K562 (cell line): ENCODE results near the gene STIM1. TPM values are rescaled to one million over a fixed set of nuclear protein-coding genes. Genes with fewer than 3 reads are reported as not detected.

Experiments
- ATAC-seq: fragments of 200-7000 bp; cut with Tn5 transposase; 3 replicates; pipeline ENCODE4 v1.9.1; 2020; ENCODE audit warnings: moderate library complexity
- BruUV-seq: library from RNA; stranded (reverse); fragments of 400-500 nt; replicated peaks from 2 replicates; lab custom pipeline; 2021; lab: Mats Ljungman, UMichigan
- CTCF ChIA-PET: fragments of 300-600 bp; formaldehyde crosslinking; extraction: SDS; loops from one replicate; lab custom pipeline; 2021; ENCODE audit warnings: low intra/inter-chr PET ratio; lab: Yijun Ruan, JAX
- POLR2A ChIA-PET: fragments of 300-600, 350-650 bp; sonication (Branson Sonifier 250); formaldehyde crosslinking; extraction: SDS; loops from one replicate; lab custom pipeline; 2021; ENCODE audit warnings: antibody characterized with exemption, inconsistent platforms; lab: Yijun Ruan, JAX
- DNase-seq, 4 experiments: peaks; one replicate each; pipeline versions ENCODE4 v3.0.0 to v3.0.0-alpha.2; 2011 to 2018; ENCODE audit warnings: low spot score in 3 of 4, mixed read lengths in 3 of 4; ENCODE audit errors: extremely low read depth in 1 of 4
- FAIRE-seq: peaks from 2 replicates; lab custom pipeline; 2011; peaks lifted over from hg19 to GRCh38; lab: Jason Lieb, UNC
- H2AFZ ChIP-seq: 2 replicates; pipeline ENCODE4 v1.6.0; 2011; ENCODE audit warnings: low read depth, low read length, control low read depth, inconsistent platforms
- H3K27ac ChIP-seq: fragments of 200-600 bp; 3 replicates; pipeline ENCODE4 v1.8.0; 2011; ENCODE audit warnings: low read depth, mild to moderate bottlenecking, control low read depth, inconsistent platforms, low read length, moderate library complexity, mixed read lengths; ENCODE audit errors: extremely low read depth
- H3K27me3 ChIP-seq, 2 experiments: fragments of 300-600 bp in 1 of 2; 2 replicates in 1 of 2; 3 replicates in 1 of 2; pipeline versions ENCODE4 v1.6.0 to v1.8.0; 2011; ENCODE audit warnings: inconsistent platforms in 2 of 2, low read length in 2 of 2, mild to moderate bottlenecking in 1 of 2, mixed read lengths in 1 of 2, moderate library complexity in 1 of 2; ENCODE audit not compliant: control insufficient read depth in 2 of 2, insufficient read depth in 2 of 2
- H3K36me3 ChIP-seq: fragments of 300-600 bp; 3 replicates; pipeline ENCODE4 v1.8.0; 2011; ENCODE audit warnings: mild to moderate bottlenecking, low read length, inconsistent platforms; ENCODE audit not compliant: control insufficient read depth, insufficient read depth
- H3K4me1 ChIP-seq, 2 experiments: fragments of 200-600 bp in 1 of 2; replicated peaks in 1 of 2; 2 replicates in 1 of 2; 3 replicates in 1 of 2; pipeline versions ENCODE4 v1.5.1 to v1.8.0; 2011; ENCODE audit warnings: inconsistent platforms in 2 of 2, low read length in 2 of 2, mild to moderate bottlenecking in 1 of 2, mixed read lengths in 1 of 2, moderate library complexity in 1 of 2; ENCODE audit not compliant: control insufficient read depth in 2 of 2, insufficient read depth in 2 of 2
- H3K4me2 ChIP-seq: 2 replicates; pipeline ENCODE4 v1.6.1; 2011; ENCODE audit warnings: low read length, control low read depth, inconsistent platforms, mixed read lengths; ENCODE audit not compliant: insufficient read depth
- H3K4me3 ChIP-seq: fragments of 200-600 bp; sonication (generic), shearing (Covaris generic); 2 replicates; pipeline ENCODE4 v1.5.1; 2016; ENCODE audit warnings: control low read depth, inconsistent platforms
- H3K79me2 ChIP-seq: fragments of 200-600 bp; 3 replicates; pipeline ENCODE4 v1.8.0; 2011; ENCODE audit warnings: low read length, inconsistent platforms; ENCODE audit not compliant: control insufficient read depth, insufficient read depth
- H3K9ac ChIP-seq, 2 experiments: 2 replicates each; pipeline versions ENCODE4 v1.6.0 to v1.6.1; 2011; ENCODE audit warnings: low read depth in 2 of 2, low read length in 2 of 2, control low read depth in 1 of 2, inconsistent platforms in 1 of 2, mild to moderate bottlenecking in 1 of 2, mixed read lengths in 1 of 2; ENCODE audit not compliant: insufficient read depth in 1 of 2
- H3K9me1 ChIP-seq: one replicate; pipeline ENCODE4 v1.6.0; 2011; ENCODE audit warnings: inconsistent platforms, mild to moderate bottlenecking, low read length, moderate library complexity; ENCODE audit not compliant: control insufficient read depth, insufficient read depth
- H3K9me3 ChIP-seq: replicated peaks from 2 replicates; pipeline ENCODE4 v1.5.1; 2011; ENCODE audit warnings: low read depth, low read length, inconsistent platforms; ENCODE audit not compliant: control insufficient read depth, insufficient read depth
- H4K20me1 ChIP-seq: replicated peaks from 2 replicates; pipeline ENCODE4 v1.6.1; 2011; ENCODE audit warnings: low read length, inconsistent platforms, mixed read lengths; ENCODE audit not compliant: control insufficient read depth, insufficient read depth
- CBFB ChIP-seq: sonication (generic); formaldehyde crosslinking; IDR thresholded peaks from 2 replicates; pipeline ENCODE4 v1.4.0; 2020; ENCODE audit warnings: mild to moderate bottlenecking, missing genetic modification reagents
- CREM ChIP-seq: IDR thresholded peaks from 2 replicates; pipeline ENCODE4 v1.6.1; 2014; ENCODE audit warnings: antibody characterized with exemption, low read depth
- JUN ChIP-seq, 2 experiments: sonication (generic) in 1 of 2; formaldehyde crosslinking in 1 of 2; IDR thresholded peaks; 2 replicates each; pipeline versions ENCODE4 v1.6.1 to v1.8.0; 2012 to 2022; ENCODE audit warnings: borderline replicate concordance in 2 of 2, mild to moderate bottlenecking in 2 of 2, improper control_type of control experiment in 1 of 2, low read depth in 1 of 2, low read length in 1 of 2, missing genetic modification reagents in 1 of 2
- KDM4B ChIP-seq, 2 experiments: fragments of 450-650 bp in 1 of 2; sonication (generic) in 1 of 2; IDR thresholded peaks; 2 replicates each; pipeline ENCODE4 v1.6.1; 2016 to 2017; ENCODE audit warnings: borderline replicate concordance in 2 of 2, antibody characterized with exemption in 1 of 2, low read depth in 1 of 2, mild to moderate bottlenecking in 1 of 2
- MAZ ChIP-seq, 2 experiments: fragments of 450-650 bp in 1 of 2; sonication (generic) in 1 of 2; formaldehyde crosslinking; IDR thresholded peaks in 1 of 2; conservative IDR thresholded peaks in 1 of 2; 2 replicates each; pipeline versions ENCODE4 v1.4.0 to v1.5.0; 2020; ENCODE audit warnings: mild to moderate bottlenecking in 1 of 2, missing genetic modification reagents in 1 of 2
- MEIS2 ChIP-seq: fragments of 450-650 bp; IDR thresholded peaks from 2 replicates; pipeline ENCODE4 v1.6.1; 2014; ENCODE audit warnings: mild to moderate bottlenecking; ENCODE audit not compliant: partially characterized antibody
- POLR2AphosphoS5 ChIP-seq: IDR thresholded peaks from 2 replicates; pipeline ENCODE4 v1.6.1; 2011; ENCODE audit warnings: mild to moderate bottlenecking, low read depth, low read length, moderate library complexity; ENCODE audit not compliant: control insufficient read depth, insufficient read depth
- POLR2G ChIP-seq: fragments of 200-400 bp; formaldehyde crosslinking; IDR thresholded peaks from 2 replicates; pipeline ENCODE4 v1.6.1; 2017; ENCODE audit warnings: low read depth, mild to moderate bottlenecking, antibody characterized with exemption, low read length, moderate library complexity
- POLR2H ChIP-seq: IDR thresholded peaks from 2 replicates; pipeline ENCODE4 v1.6.1; 2016; ENCODE audit warnings: missing genetic modification characterization, low read depth, mild to moderate bottlenecking, control low read depth, missing compliant biosample characterization, moderate library complexity
- RFX1 ChIP-seq: fragments of 450-650 bp; IDR thresholded peaks from 2 replicates; pipeline ENCODE4 v1.6.1; 2016; ENCODE audit warnings: mild to moderate bottlenecking, moderate library complexity
- SPI1 ChIP-seq: IDR thresholded peaks from 2 replicates; pipeline ENCODE4 v1.6.1; 2011; ENCODE audit warnings: low read depth, low read length, control low read depth, borderline replicate concordance
- SREBF1 ChIP-seq: fragments of 150-350 bp; IDR thresholded peaks from 2 replicates; pipeline ENCODE4 v1.6.1; 2014; ENCODE audit warnings: antibody characterized with exemption, low read depth, low read length, borderline replicate concordance
- TAF1 ChIP-seq: IDR thresholded peaks from 2 replicates; pipeline ENCODE4 v1.6.1; 2011; ENCODE audit warnings: mild to moderate bottlenecking, low read length, moderate library complexity; ENCODE audit not compliant: insufficient read depth, control insufficient read depth, severe bottlenecking; ENCODE audit errors: extremely low read depth
- TBL1XR1 ChIP-seq, 2 experiments: IDR thresholded peaks; 2 replicates each; pipeline ENCODE4 v1.6.1; 2012; ENCODE audit warnings: improper control_type of control experiment in 2 of 2, low read length in 2 of 2, mild to moderate bottlenecking in 1 of 2
- TCFL5 ChIP-seq: fragments of 250-450 bp; sonication (Bioruptor Pico); conservative IDR thresholded peaks from 2 replicates; pipeline ENCODE4 v1.6.1; 2021; ENCODE audit warnings: mild to moderate bottlenecking, moderate library complexity, matching md5 sums
- ZBTB7A ChIP-seq: IDR thresholded peaks from 2 replicates; pipeline ENCODE4 v1.6.1; 2011; ENCODE audit warnings: low read depth, mild to moderate bottlenecking, low read length, moderate library complexity, borderline replicate concordance; ENCODE audit not compliant: control insufficient read depth
- ZNF311 ChIP-seq: fragments of 250-450 bp; sonication (Bioruptor Pico); IDR thresholded peaks from 2 replicates; pipeline ENCODE4 v1.4.0; 2020; ENCODE audit warnings: mild to moderate bottlenecking, moderate library complexity
- ZNF780A ChIP-seq: fragments of 250-450 bp; sonication (Bioruptor Pico); IDR thresholded peaks from 2 replicates; pipeline ENCODE4 v1.5.0; 2021; ENCODE audit warnings: mild to moderate bottlenecking
- WGBS: fragments of 100-300 bp; shearing (Covaris generic); methylation state at CpG from one replicate; pipeline ENCODE4 v1.1.6; 2016; ENCODE audit warnings: low coverage, mixed read lengths; ENCODE audit not compliant: insufficient coverage; ENCODE audit errors: missing lambda C conversion rate; 5-methylcytosine and 5-hydroxymethylcytosine counted together
- in situ Hi-C: fragments of 300-500 bp; cut with MboI; formaldehyde crosslinking; loops from 4 replicates; pipeline ENCODE4 v1.15.0; 2018; ENCODE audit warnings: inconsistent platforms, mixed read lengths
- intact Hi-C: fragments of 100-400 bp; cut with micrococcal nuclease; formaldehyde crosslinking; loops from 2 replicates; pipeline ENCODE4 v1.14.2; 2022
- polyA plus RNA-seq, 8 experiments: library from polyadenylated mRNA; depleted of rRNA in 4 of 8; stranded (reverse) in 5 of 8; unstranded in 3 of 8; fragments of >200 nt; fragmentation: Nextera tagmentation in 2 of 8; fragmentation: Illumina TruSeq in 1 of 8; extraction: Ambion mirVana in 2 of 8; extraction: Trizol in 1 of 8; gene quantifications; 2 replicates each; pipeline versions ENCODE4 v1.2.1 to v1.2.3, GENCODE V29; 2011 to 2014; ENCODE audit warnings: inconsistent platforms in 1 of 8, missing spikeins in 1 of 8
- total RNA-seq, 7 experiments: library from RNA; depleted of rRNA in 6 of 7; stranded (reverse); fragments of >200 nt in 6 of 7; fragmentation: Illumina TruSeq in 2 of 7; extraction: Trizol in 2 of 7; gene quantifications; 2 replicates each; pipeline versions ENCODE4 v1.2.1 to v1.2.3, GENCODE V29; 2011 to 2021; ENCODE audit warnings: low replicate concordance in 1 of 7
- TF ChIP-seq, protein P1 (sequence below): sonication (generic); formaldehyde crosslinking; IDR thresholded peaks from 2 replicates; pipeline ENCODE4 v1.8.0; 2022; ENCODE audit warnings: mild to moderate bottlenecking, missing genetic modification reagents, borderline replicate concordance

Gene STIM1
- total and polyA plus RNA-seq, 9 of the 15 experiments (the other 6 are each of a cell fraction or from before 2014, with no cell fraction given) = 7.7 to 50.5 (median 22.5) TPM

DNA sequence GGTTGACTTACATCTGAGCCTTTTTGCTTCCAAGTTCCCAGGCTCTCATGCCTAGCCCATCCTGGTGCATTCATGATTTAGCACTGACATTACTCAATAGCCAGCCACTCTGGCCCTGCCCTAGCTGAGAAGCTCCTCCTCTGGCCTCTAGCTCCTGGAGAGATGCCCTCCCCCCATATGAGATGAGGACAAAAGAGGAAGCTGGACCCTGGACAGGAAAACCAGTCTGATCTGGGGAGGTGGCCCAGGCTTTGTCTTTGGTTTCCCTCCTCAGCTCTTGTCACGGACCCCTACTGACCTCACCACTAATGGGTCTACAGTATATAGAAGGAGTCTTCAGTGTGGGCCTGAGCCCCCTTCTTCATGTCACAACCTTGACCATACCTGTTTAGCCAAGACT lies 17.7 kb upstream of the STIM1 start:
- in situ Hi-C loops = no loop called here
- TF ChIP-seq TCFL5 (no peak), ZNF311 (CRISPR knock-in tag) (no peak), POLR2AphosphoS5 (peak; percentile 48; the same call in 1 of the 2 replicates), ZNF780A (CRISPR knock-in tag) (no peak), POLR2G (0 out of 2 replicates have a peak, but pooled peaks have one; percentile 34), TBL1XR1 (IDR thresholded peaks at IDR 0.05; ENCODE audit: low read length in 2 of 2) (0 out of 4 replicates have a peak, but pooled peaks of 1 of the 2 experiments have one; percentile 43), CBFB (no peak), TAF1 (peak; percentile 68), SREBF1 (no peak), RFX1 (no peak), SPI1 (peak; percentile 96), ZBTB7A (peak; percentile 34; the same call in 1 of the 2 replicates), CREM (0 out of 2 replicates have a peak, but pooled peaks have one; percentile 11), MAZ (CRISPR knock-in tag; conservative IDR thresholded peaks at IDR 0.05 in 1 of 2, IDR thresholded peaks at IDR 0.05 in 1 of 2) (peak in 1 of 2 experiments; percentile 86; a peak in 2 of 4 replicates), MEIS2 (peak; percentile 87), KDM4B (IDR thresholded peaks at IDR 0.05; ENCODE audit: borderline replicate concordance in 2 of 2, low read depth in 1 of 2) (peak in 1 of 2 experiments; percentile 25; a peak in 1 of 4 replicates), JUN (IDR thresholded peaks at IDR 0.05; ENCODE audit: borderline replicate concordance, low read depth, low read length) (0 out of 2 replicates have a peak, but pooled peaks have one; percentile 10), JUN (CRISPR knock-in tag; IDR thresholded peaks at IDR 0.05; ENCODE audit: borderline replicate concordance) (no peak), POLR2H (tag) (peak; percentile 54; the same call in 1 of the 2 replicates)
- TF ChIP-seq, protein P1, sequence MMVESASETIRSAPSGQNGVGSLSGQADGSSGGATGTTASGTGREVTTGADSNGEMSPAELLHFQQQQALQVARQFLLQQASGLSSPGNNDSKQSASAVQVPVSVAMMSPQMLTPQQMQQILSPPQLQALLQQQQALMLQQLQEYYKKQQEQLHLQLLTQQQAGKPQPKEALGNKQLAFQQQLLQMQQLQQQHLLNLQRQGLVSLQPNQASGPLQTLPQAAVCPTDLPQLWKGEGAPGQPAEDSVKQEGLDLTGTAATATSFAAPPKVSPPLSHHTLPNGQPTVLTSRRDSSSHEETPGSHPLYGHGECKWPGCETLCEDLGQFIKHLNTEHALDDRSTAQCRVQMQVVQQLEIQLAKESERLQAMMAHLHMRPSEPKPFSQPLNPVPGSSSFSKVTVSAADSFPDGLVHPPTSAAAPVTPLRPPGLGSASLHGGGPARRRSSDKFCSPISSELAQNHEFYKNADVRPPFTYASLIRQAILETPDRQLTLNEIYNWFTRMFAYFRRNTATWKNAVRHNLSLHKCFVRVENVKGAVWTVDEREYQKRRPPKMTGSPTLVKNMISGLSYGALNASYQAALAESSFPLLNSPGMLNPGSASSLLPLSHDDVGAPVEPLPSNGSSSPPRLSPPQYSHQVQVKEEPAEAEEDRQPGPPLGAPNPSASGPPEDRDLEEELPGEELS (CRISPR knock-in tag) = no peak

More for the DNA sequence above, 17.7 kb upstream of the STIM1 start:
- 0% methylated on average over 1 of the region's 1 CpG for WGBS
- Histone ChIP-seq H3K27me3 (no peaks in the 10 kb centered on the region), H3K79me2 (peaks cover 84% of the 10 kb centered on the region), H3K4me3 (peak overlapping the region; percentile 89), H3K9ac (peak overlapping the region; percentile 84 to 94; a peak in 3 of 4 replicates), H3K9me3 (no peaks in the 10 kb centered on the region), H3K27ac (peak overlapping the region; percentile 86), H4K20me1 (peaks cover 4% of the 10 kb centered on the region; the same call in 1 of the 2 replicates), H3K4me1 (peaks cover 50 to 66% of the 10 kb centered on the region in 2 experiments), H3K36me3 (peaks cover 50% of the 10 kb centered on the region), H3K4me2 (peak overlapping the region; percentile 93), H2AFZ (no peak overlapping the region), H3K9me1 (no peaks in the 10 kb centered on the region)
- intact Hi-C loops = no loop called here
- DNase-seq = peak in 3 of 4 experiments; percentile 32 to 89 (median 80)
- no TSS peak for BruUV-seq
- peak; percentile 55 for ATAC-seq
- POLR2A ChIA-PET = interaction anchor here (0.6 to 2.7 kb wide), 7 partner anchors 12 to 209 kb away, joined by 3 to 18 read pairs (median 5); no protein-coding TSS in a partner anchor
- FAIRE-seq = peak; percentile 84
- CTCF ChIA-PET = no interaction called here
